ENCODE data around the gene MFAP4. TPM values are rescaled to one million over a fixed set of nuclear protein-coding genes. Genes with fewer than 3 reads are reported as not detected.

Gene MFAP4, protein sequence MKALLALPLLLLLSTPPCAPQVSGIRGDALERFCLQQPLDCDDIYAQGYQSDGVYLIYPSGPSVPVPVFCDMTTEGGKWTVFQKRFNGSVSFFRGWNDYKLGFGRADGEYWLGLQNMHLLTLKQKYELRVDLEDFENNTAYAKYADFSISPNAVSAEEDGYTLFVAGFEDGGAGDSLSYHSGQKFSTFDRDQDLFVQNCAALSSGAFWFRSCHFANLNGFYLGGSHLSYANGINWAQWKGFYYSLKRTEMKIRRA
- 0.05 TPM in 1 of 5 replicates, not detected in the others for total RNA-seq (2022; extraction: Qiagen RNA extraction; ENCODE audit: low read depth)

DNA sequence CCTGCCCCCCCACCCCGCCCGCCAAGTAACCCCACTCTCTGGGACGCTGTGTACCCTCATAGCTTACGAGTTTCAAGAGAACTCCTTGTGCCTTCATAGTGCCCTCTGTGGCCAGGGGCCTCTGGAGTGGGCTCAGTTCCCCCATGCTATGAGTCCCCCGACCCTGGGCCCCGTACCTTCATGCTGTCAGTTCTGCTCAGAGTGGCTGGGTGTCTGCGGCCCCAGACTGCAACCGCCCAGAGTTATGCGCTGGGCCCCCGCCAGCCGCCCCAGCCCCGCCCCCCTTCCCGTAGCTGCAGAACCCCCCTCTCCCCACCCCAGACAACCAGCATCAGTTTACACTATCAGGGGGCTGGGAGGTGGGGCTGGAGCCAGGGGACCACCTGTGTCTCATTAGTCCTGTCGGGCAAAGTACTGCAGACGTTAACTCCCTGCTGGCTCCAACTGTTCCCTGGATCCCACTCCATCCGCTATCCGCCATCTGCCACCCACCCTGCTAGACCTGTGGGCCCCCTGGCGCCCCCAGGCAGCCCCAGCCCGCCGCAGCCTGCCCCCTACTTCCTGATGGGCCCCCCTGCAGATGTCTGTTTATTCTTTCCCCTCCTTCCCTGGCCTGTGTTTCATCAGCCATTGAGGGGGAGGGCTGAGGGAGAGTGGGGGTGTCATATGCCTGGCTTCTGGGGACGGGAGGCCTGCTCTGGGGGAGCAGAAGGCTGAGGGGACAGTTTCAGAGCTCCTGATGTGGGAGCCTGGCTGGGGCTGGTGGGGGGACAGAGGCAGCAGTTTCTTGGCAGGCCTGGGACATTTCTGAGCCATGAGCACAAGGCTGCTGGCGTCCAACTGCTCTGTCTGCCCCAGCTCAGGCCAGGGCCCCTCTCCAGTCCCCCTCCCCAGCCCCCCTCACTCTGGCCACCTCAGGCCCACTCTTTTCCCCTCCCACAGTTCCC is at the start of gene MFAP4:
TSS of gene MFAP4 (minus strand) at position 217 of the 947 bp plus-strand sequence. CDS start at position 182, 35 bp downstream.

GRCh38 chr17:19410875-19411620 is 24.1 kb upstream of the MFAP4 start, which contains the start of gene RNF112:
Gene RNF112 (plus strand): TSS chr17:19411232. CDS start chr17:19411409, 177 bp downstream.

GRCh38 chr17:19378416-19379360 is 8.3 kb downstream of the MFAP4 start, which contains the start of gene MAPK7:
Gene MAPK7 (plus strand): TSS chr17:19378498. CDS start chr17:19378901, 403 bp downstream.

DNA sequence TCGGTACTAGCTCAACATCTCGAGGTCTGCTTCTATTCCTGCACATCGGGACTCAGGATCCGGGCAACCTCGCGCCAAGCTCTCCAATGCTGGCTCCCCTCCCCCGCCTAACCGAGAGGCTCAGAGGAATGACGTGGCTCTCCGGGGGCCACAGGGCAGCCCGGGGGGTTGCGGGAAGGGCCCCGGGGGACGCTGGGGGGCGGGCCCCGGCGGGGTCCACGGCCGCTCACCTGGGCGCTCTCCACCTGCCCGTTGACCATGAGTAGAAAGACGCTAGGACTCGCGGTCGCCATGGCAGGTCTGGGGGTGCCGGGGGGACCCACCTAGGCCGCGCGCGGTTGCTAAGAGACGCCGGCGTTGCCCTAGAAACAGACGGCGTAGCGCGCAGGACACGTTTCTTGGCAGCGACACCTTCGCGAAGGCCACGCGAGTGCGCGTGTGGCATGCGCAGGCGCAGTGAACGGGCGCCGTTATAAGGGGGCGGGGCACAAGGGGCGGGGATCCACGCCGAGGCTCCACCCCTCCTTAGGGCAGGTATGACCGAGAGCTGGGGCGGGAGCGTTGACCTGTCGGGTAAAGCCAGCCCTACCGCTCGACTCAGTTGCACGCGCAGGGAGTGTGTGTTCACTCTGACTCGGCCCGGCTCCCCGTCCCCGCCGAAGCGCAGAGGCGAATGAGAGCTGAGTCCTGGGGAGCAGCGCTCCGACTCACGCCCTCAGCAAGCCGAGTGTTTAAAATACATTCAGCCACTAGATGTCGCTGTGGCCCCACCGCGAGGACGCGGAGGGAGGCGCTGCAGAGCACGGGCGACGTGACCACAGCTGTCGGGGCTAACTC is 24.5 kb downstream of the MFAP4 start, which contains the start of gene B9D1:
TSS of gene B9D1 (minus strand) at position 447 of the 837 bp plus-strand sequence. CDS start at position 293, 154 bp downstream.

Other genes with a start within 250 kb of the MFAP4 start
- 37.7 to 54.8 TPM (median 51.9 TPM) in 5 replicates for gene EPN2, start 149.8 kb downstream of the MFAP4 start, total RNA-seq (2022; extraction: Qiagen RNA extraction; ENCODE audit: low read depth)
- 44.5 to 49.2 TPM (median 47.0 TPM) in 5 replicates for gene B9D1, start 24.5 kb downstream of the MFAP4 start, total RNA-seq (2022; extraction: Qiagen RNA extraction; ENCODE audit: low read depth)
- gene MAPK7, start 8.7 kb downstream of the MFAP4 start, total RNA-seq (2022; extraction: Qiagen RNA extraction; ENCODE audit: low read depth) = 18.9 to 24.4 TPM (median 22.6 TPM) in 5 replicates
- gene RNF112, start 24.0 kb upstream of the MFAP4 start, total RNA-seq (2022; extraction: Qiagen RNA extraction; ENCODE audit: low read depth) = 0.23 to 0.60 TPM (median 0.46 TPM) in 5 replicates
- gene SLC47A1, start 146.7 kb upstream of the MFAP4 start, total RNA-seq (2022; extraction: Qiagen RNA extraction; ENCODE audit: low read depth) = 22.6 to 26.0 TPM (median 22.8 TPM) in 5 replicates